ENCODE results near the gene LGR4. TPM values are rescaled to one million over a fixed set of nuclear protein-coding genes. Genes with fewer than 3 reads are reported as not detected.
A peak's percentile ranks its signal among the peaks of the same experiment; 100 is the strongest.

LGR4 gene
- total RNA-seq, 2 donors from 2014 or later = 31.1 to 40.6 TPM

DNA sequence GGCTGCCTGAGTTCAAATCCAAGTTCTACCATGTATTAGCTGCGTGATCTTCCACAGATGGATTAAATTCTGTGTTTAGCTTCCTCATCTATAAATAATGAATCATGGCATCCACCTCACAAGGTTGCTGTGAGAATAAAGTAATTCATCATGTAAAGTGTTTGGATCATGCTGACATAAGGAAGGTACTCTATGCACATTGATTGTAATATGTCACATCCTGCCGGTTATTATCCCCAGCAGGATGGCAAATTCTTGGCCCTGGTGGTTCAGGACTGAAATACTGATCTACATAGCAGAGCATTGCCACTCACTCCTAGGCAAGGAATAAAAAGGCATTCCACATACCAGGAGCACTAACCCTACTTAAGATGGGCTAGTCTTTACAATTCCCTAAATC, 40.8 kb downstream of the LGR4 start:
- no peak for DNase-seq (ENCODE audit: low spot score)
- no peaks in the 10 kb centered on the region for H3K27me3 ChIP-seq
- H3K4me3 ChIP-seq = no peak overlapping the region
- no peaks in the 10 kb centered on the region for H3K36me3 ChIP-seq
- H3K4me1 ChIP-seq = peaks cover 0 to 27% of the 10 kb centered on the region in 2 donors
- H3K9me3 ChIP-seq = no peaks in the 10 kb centered on the region
- no peak for TF ChIP-seq CTCF (IDR thresholded peaks at IDR 0.05)
- H3K27ac ChIP-seq = no peak overlapping the region

- DNase-seq (ENCODE audit: low spot score) = no peak
- H3K9me3 ChIP-seq = no peaks in the 10 kb centered on the region
- TF ChIP-seq CTCF (IDR thresholded peaks at IDR 0.05) = no peak
- no peak overlapping the region for H3K27ac ChIP-seq
- H3K4me3 ChIP-seq = no peak overlapping the region
- H3K4me1 ChIP-seq = peaks cover 0 to 32% of the 10 kb centered on the region in 2 donors
- no peaks in the 10 kb centered on the region for H3K27me3 ChIP-seq
- no peaks in the 10 kb centered on the region for H3K36me3 ChIP-seq
Observed at GRCh38 chr11:27429761-27430393, 42.7 kb downstream of the LGR4 start.

- H3K36me3 ChIP-seq = no peaks in the 10 kb centered on the region
- H3K4me1 ChIP-seq = peaks cover 0 to 32% of the 10 kb centered on the region in 2 donors
- no peak for TF ChIP-seq CTCF (IDR thresholded peaks at IDR 0.05)
- DNase-seq (ENCODE audit: low spot score) = no peak
- H3K27me3 ChIP-seq = no peaks in the 10 kb centered on the region
- H3K9me3 ChIP-seq = no peaks in the 10 kb centered on the region
- H3K27ac ChIP-seq = peak overlapping the region in 1 of 2 donors; percentile 51
- H3K4me3 ChIP-seq = no peak overlapping the region
Observed at GRCh38 chr11:27427183-27427980, 45.2 kb downstream of the LGR4 start.

DNA sequence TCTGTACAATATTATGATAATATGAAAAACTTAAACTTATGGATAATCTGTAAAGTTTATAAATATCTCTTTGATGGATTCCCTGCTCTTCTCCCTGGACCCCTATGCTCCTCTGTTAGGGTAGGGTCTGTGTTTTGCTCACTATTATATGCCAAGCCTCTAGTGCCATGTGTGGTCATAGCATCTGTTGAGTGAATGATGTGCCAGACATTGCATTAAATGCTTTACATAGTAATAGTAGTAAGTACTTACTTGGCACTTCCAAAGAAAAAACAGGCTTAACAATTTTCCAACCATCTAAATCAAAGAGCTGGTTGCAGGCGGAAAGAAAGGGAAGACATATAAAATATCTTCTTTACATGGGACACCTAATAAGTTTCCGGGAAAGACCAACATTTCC, 46.8 kb downstream of the LGR4 start:
- no peak for DNase-seq (ENCODE audit: low spot score)
- no peak for TF ChIP-seq CTCF (IDR thresholded peaks at IDR 0.05)
- Histone ChIP-seq H3K9me3 (no peaks in the 10 kb centered on the region), H3K4me1 (peaks cover 0 to 38% of the 10 kb centered on the region in 2 donors), H3K4me3 (no peak overlapping the region), H3K27ac (no peak overlapping the region), H3K36me3 (no peaks in the 10 kb centered on the region), H3K27me3 (no peaks in the 10 kb centered on the region)

- peaks cover 0 to 4% of the 10 kb centered on the region in 2 donors for H3K9me3 ChIP-seq
- H3K27ac ChIP-seq = peak overlapping the region; percentile 51 to 74
- no peak for TF ChIP-seq CTCF (IDR thresholded peaks at IDR 0.05)
- no peak overlapping the region for H3K4me3 ChIP-seq
- no peaks in the 10 kb centered on the region for H3K27me3 ChIP-seq
- peaks cover 0 to 23% of the 10 kb centered on the region in 2 donors for H3K4me1 ChIP-seq
- DNase-seq (ENCODE audit: low spot score) = peak; percentile 86
- no peaks in the 10 kb centered on the region for H3K36me3 ChIP-seq
Observed at GRCh38 chr11:27423125-27423524, 49.5 kb downstream of the LGR4 start.
